Left renal pelvis (tissue), 4 donors: ENCODE data around the gene DGKK. TPM values are rescaled to one million over a fixed set of nuclear protein-coding genes. Genes with fewer than 3 reads are reported as not detected.
A peak's percentile ranks its signal among the peaks of the same experiment; 100 is the strongest.

Source experiments
- DNase-seq, 4 donors: peaks; one replicate each; pipeline ENCODE4 v3.0.0-alpha.2; 2013; ENCODE audit warnings: low read depth in 4 of 4, low spot score in 3 of 4
- polyA plus RNA-seq, 4 donors: library from polyadenylated mRNA; unstranded; fragments of 120-200 nt; gene quantifications; one replicate each; pipeline ENCODE4 v1.2.1, GENCODE V29; 2013; ENCODE audit not compliant: insufficient read length in 4 of 4

The DGKK gene
- 10 to 100 TPM in 2 of 4 donors, 1 to 10 TPM in 2; 5.0 to 12.3 (median 10.1) TPM for polyA plus RNA-seq

- peak in 3 of 4 donors; percentile 24 to 66 (median 46) for DNase-seq
Measured at GRCh38 chrX:50470103-50471031, at the start of gene DGKK. Gene DGKK, minus strand, starts transcription at chrX:50470825. Its CDS starts 147 bp downstream, at chrX:50470678.

- no peak for DNase-seq
Measured at GRCh38 chrX:50514811-50515210, 44.2 kb upstream of the DGKK start.

- DNase-seq: no peak
Measured at GRCh38 chrX:50497114-50497513, 26.5 kb upstream of the DGKK start.

GRCh38 chrX:50495616-50496015 is 25.0 kb upstream of the DGKK start:
- DNase-seq: no peak

- DNase-seq: no peak
Measured at GRCh38 chrX:50492720-50493119, 22.1 kb upstream of the DGKK start.

GRCh38 chrX:50484662-50485061 is 14.0 kb upstream of the DGKK start:
- DNase-seq: no peak

DNA sequence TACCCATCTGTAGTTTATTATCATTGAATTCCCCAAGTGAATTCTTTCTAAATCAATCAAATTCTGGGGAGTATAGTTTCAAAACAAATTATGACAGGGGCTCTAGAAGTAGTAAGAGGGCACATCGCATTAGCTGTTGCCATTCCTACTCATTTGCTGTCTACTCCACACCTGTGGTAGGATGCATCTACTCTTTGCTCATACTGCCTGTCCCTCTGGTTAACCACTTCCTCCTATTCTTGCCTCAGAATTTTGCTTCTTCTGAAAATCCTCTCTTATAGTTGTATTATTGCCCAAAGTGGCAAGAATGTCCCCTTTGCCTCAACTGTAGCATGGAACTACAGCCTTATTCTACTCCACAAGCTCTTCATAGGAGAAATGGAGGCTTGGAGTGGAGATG is 12.7 kb upstream of the DGKK start:
- DNase-seq: no peak

- DNase-seq: no peak
Measured at GRCh38 chrX:50475208-50475607, 4.6 kb upstream of the DGKK start.

- peak in 1 of 4 donors; percentile 18 for DNase-seq
Measured at GRCh38 chrX:50471390-50471789, 765 bp upstream of the DGKK start.

GRCh38 chrX:50469206-50469605 is 1.4 kb downstream of the DGKK start:
- no peak for DNase-seq

- no peak for DNase-seq
Measured at GRCh38 chrX:50459615-50460014, 11.0 kb downstream of the DGKK start.

- no peak for DNase-seq
Measured at GRCh38 chrX:50458483-50458882, 12.1 kb downstream of the DGKK start.

DNA sequence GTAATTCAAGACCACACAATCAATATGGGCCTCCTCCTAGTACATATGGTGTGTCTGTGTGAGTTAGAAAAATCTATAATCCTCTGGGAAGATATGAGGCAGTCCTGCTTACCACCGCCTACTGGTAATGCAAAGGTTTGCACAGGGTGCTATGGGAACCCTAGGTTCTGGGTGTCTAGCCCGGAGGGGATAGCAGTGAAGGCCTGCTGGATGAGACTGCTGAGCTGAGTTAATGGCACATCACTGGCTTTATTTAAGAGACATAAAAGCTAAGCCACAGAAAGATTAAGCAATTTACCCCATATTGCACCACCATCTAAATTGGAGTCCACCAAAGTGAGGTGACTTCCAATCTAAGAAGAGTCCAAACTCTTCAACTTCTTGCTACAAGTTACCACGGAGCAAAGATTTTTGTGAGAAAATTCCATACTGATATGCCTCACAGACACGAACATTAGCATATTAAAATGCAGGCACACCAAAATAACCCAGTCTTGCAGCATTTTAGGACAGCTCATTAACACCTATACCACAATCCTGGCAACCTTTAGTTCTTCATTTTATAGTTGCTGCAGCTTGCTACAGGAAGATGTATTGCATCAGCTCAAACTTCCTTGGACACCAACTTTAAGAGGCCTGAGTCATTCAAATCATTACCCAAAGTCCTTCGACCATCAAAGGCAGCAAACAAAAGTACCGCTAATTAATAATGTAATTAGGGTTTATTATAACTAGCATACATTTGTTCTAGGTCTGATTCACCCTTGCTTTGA is 13.7 kb downstream of the DGKK start:
- no peak for DNase-seq

GRCh38 chrX:50452782-50453181 is 17.8 kb downstream of the DGKK start:
- DNase-seq: no peak

DNA sequence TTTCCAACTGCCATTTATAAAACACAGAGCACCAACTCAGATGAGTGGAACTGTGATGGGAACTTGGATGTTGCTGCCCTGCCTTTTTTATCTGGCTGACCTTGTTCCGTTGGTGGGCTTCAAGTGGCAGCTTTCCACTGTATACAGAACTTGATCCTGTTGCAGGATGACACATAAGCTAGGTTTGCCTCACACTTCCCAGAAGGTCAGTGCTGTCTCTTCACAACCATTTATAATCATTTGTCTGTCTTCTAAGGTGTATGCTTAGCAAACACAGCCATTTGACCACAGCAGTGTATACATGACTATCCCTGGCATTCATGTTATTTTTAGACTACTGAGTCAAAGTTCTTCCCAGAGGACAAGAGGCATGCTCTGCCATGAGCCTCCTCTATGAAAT is 20.3 kb downstream of the DGKK start:
- no peak for DNase-seq

- no peak for DNase-seq
Measured at GRCh38 chrX:50448565-50448964, 22.1 kb downstream of the DGKK start.

DNA sequence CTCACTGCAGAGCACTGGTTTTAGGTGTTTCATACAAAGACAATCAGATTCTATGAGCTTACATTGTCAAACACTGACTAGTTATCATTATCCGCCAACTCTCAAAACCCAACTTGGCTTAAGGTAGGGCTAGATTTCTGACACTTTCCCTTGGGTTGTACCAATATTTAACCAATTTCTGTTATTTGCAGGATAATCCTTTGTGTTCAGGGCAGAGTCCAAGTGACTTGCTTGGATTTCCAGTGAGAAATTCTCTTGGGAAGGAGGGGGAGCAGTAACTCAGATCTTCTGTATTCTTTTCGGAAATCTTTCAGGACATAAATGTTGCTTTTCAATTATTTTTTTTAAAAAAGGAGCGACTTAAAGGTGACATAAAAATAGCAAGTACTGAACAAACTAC is 23.1 kb downstream of the DGKK start:
- DNase-seq: no peak

- DNase-seq: no peak
Measured at GRCh38 chrX:50442426-50443116, 28.1 kb downstream of the DGKK start.

DNA sequence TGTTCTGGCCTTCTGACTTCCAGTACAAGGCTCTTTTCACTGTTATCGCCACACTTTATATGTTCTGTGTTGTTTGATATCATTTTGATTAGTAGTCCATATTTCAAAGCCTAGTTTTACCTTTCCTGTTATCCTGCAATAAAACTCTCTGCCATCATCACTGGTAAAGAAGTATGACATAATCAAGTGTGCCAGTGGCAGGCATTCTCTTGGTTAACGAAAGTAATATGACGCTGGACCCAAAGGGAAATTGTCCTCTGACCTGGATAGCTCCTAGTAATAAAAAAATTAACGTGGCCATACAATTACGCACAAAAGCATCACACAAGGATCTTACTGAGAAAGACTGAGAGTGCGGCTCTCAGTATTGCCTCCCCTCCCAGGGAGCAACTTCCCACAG is 33.8 kb downstream of the DGKK start:
- no peak for DNase-seq

GRCh38 chrX:50432829-50433289 is 37.8 kb downstream of the DGKK start:
- DNase-seq: no peak

DNA sequence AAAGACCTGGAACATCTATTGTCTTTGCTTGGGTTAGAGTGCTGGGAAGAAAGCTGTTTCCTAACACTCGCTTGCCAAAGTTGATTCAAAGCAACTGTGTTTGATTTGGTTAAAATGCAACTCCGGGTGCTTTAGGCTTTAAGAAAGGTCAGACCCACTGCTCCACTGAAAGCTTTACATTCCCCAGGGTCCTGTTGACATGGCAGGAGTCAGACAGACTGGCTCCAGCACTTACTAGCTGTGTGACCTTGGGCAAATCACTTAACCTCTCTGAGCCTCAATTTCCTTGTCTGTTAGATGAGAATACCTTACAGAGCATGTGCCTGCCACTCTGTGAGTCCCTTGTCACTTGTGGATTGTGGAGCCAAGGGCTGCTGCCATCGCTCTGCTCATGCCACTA is 39.0 kb downstream of the DGKK start:
- no peak for DNase-seq
